T1000 (cell line): ENCODE data around the gene OAF.
"Not testable (repeated sequence)": the region's sequence is repeated elsewhere in the genome, so short reads cannot be mapped to it uniquely, and the experiment has no call there.

Experiments
- DNase-seq: peaks from one replicate; lab custom pipeline; 2025; ENCODE audit warnings: mixed read lengths; lab: John Stamatoyannopoulos, UW

OAF gene

DNA sequence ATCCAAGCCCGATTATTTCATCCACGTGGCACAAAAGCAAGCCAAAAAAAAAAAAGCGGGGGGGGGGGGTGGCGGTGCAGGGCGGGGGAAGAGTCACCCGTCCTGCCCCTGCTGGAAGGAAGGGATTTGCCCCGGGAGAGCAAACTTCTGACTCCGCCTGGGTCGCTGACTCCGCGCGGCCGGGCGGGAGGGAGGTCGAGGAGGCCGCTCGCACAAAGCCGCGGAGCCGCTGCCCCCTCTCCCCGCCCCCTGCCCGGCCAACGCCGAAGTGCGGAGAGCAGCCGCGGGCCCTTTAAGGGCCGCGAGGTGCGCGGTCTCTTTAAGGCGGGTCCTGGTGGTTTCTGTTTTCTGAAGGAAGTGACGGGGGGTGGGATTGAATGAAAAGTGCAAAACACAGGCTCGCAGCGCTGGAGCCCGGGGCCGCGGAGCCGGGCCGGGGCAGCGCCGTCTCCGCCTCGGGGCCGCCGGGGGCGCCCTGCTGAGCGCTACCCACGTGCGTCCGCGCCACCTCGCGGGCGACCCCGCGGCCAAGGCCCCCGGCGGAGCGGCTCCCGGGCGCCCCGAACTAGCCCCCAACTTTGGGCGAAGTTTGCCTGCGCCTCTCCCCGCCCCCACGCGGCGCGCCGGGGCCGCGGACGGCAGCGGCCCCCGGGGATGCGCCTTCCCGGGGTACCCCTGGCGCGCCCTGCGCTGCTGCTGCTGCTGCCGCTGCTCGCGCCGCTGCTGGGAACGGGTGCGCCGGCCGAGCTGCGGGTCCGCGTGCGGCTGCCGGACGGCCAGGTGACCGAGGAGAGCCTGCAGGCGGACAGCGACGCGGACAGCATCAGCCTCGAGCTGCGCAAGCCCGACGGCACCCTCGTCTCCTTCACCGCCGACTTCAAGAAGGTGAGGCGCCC is at the start of gene OAF:
Gene OAF, plus strand, starts transcription at position 407 of the 896 bp plus-strand sequence. Its CDS starts 248 bp downstream, at position 655.
- peak; percentile 26 for DNase-seq

DNA sequence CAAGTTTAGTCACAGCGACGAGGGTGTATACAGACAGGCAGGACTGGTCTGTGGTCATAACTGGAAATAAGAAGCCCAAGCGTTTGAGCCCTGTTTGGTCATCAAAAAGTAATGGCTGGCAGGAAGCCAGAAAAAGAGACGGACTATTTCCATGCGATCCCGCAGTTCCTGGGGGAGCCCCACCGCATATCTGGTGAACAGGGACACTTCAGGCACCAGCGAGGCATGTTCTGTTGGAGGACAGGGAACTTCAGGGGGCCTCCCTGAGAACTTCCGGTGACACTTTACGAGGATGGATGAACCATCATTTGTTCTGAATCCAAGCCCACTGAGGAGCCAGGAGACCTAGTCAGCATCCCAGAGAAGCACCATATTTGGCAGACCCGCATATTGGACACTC is 43.2 kb upstream of the OAF start:
- no peak for DNase-seq

DNA sequence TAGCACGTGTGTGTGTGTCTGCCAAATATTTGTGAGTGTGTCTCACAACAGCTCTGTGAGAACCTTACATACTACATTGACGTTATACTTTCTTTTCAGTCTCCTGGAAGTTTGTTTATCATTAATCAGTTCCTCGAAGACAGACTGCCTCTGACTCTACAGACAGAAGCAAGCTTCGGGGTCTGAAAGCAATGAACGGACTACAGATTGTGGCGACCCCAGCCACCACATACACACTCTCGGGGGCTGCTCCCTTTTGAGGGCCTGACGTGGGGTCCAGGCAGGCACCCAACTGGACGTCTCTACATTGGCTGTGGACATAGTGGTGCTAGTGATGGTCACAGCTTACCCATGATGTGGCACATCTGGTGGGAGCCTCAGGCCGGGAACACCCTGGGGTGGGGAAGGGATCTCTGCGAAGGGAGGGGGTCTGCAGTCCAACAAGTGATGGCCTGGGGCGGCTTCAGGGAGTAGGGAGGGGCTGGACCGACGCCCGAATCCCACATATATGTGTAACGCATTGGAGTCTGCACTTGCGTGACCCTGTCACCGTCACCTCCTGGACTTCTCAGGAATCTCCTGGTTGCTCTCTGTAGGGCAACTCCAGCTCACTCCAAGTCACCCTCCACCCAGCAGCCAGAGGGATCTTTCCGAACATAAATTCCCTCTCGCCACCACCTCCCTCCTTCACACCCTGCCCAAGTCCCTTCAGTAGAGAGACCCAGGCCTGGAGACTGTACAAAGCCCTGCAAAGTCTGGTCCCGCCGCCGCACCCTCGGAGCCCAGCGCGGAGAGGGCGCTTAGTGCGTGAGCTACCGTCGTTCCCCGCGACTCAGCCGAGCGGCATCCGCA is 42.5 kb upstream of the OAF start:
- no peak for DNase-seq

DNA sequence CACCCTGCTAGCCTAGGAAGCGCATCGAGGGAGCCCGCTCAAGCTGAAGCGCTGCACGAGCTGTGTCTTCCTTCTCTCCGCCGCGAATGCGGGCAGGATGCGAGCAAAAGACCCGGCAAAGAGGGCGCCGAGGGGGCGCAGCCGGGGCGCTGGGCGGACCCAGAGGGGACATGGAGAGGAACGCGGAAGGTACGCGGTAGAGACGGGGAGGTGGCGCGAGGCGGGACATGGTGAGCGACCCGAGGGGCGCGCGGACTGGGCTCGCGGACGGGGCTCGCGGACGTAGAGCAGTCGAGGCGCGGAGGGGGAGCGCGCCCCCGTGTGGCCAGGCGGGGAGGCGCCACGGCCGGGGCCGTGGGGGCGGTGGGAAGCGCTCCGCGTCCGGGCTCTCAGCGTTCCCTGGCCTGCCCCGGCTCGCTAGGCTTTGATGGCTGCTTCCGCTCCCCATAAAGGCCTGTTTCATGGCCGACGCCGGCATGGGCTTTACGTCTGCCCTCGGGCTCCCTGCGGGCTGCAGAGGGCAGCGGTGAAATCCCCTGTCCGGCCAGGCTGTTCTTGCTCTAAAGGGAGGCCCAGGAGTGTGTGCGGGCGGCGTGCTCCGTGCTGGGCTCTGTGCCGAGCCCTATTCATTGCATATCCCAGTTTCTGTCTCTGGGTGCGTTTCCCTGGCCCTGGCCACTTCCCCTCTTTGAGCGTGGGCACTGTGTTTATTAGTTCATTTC is 41.7 kb upstream of the OAF start:
- no peak for DNase-seq

DNA sequence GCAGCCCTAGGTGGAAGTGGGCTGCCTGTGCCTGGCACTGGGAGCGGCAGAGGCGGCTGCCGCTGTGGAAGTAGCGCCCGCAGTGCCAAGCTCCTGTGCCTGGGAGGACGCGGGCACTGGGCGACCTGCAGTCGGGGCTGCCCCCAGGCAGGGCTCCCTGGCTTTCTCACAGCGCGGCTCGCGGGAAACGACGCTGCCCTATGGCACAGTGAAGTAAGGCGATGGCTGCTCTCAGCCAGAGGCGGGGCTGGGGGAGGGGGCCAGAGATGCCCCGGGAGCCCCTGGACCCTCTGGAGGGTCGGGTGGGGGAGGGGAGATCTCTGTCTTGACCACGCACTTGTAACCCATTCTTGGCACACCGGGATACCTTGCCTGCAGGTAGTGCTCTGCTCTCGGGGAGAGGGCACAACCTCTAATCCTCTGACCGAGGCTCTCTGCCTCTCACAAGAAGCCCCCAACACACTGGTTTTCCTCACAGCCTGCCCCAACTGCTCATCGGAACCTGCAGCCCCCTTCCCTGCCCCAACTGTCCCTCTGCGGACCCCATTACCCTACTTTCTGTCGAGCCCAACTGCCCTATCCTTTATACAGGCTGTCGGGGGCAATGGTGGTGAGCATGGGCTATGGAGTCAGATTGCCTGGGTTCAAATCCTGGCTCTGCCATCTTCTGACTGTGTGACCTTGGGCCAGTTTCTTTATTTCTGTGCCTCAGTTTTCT is 40.7 kb upstream of the OAF start:
- no peak for DNase-seq

DNA sequence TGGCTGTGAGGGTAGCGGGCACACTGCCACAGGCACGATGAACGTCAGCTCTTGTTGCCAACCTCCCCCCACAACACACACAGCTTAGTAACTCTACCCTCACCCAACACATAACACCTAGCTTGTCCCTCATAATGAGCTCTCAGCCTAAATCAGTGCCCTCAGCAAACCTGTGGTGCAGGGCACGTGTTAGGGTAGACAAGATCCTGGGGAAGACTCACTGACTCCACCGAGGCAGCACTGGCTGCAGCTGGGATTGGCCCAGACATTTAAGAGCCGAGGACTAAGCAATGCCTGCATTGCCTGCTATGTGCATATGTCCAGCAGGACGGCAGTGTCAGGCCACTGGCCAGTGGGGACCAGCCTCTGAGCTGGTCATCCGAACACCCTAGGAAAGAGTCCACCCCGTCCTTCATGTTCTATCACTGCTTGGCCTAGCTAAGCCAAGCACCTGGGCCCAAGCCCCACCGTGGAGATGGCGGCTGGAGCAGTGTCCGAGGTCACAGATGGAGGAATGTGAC is 40.0 kb upstream of the OAF start:
- DNase-seq, result no peak

DNA sequence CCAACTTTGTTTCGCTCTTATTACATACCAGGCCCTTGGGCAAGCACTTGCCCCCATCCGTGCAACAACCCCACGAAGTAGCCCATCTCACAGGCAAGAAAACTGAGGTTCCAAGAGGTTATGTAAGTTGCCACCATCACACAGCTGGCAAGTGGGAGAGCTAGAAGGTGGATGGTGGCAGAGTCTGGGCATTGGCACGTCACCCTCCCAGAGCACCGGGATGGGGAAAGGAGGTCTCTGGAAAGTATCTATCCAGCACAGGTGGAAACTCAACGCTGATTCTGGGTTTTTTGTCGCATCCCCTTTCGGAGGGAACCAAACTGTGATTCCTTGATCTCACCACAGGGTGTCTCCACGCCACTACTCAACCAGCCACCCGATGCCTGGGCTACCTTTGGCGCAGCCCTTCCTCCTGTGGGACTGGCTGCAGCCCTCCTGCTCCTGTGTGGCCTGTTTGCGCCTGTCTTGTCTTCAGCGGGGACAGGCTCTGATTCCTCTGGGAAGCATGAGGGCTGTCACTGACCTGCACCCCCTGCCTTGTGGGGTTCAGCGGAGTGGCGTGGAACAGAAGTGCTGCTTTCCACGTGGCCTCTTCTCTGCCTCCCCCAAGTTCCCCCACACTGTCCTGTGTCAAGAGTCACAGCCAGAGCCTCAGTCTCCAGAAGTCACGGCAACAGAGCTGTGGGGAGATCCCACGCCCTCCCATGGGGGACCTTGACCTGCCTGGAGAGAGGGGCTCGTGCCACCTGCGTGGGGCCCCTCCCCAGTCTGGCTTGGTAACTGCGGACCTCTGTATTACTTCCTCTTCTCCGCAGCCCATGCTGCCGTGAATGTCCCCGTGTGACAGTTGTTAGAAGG is 38.5 kb upstream of the OAF start:
- no peak for DNase-seq

DNA sequence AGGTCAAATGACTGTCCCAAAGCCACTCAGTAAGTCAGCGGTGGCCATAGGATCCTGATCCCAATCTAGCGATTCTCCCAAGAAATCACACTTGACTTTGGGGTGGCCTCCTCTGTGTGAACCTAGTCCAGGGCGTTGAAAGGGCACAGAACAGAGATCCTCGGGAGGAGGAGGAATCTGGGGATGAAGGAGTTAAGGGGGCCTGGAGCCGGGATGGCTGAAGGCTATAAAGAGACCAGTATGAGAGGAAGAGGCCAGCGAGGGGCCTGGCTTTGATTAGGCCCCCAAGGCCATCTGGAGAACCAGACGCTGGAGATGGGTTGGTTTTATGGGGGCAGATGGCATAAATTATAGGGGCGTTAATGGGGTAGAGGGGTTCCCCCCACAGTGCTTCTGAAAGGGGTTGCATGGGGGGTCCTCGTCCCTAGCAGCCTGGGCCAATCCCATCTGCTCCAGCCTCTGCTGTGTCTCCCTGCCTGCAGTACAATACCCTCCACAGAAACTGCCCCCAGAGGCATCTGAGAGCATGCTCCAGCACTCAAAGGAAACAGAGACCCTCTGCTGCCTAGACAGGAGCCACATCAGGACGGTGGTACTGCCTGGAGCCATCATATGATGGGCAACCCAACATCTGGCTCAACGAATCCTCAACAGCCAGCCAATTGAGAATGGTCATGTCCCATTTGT is 37.7 kb upstream of the OAF start:
- no peak for DNase-seq

DNA sequence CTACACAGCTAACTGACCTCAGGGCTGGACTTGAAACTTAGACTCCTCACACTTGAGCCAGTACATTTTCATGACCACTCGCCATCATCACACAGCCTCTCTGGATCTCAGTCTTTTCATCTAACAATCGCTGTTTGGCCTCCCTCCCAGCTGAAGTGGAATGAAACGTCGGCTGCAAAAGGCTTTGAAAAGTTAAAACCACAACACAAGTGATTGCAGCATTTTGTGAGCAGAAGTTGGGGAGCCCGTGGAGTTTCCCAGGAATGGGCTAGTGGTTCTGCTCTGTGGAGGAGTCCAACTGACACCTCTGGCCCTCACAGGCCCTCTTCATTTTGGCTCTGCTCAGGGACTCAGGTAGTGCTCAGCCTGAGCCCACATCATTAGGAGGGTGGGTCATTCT is 37.0 kb upstream of the OAF start:
- no peak for DNase-seq

DNA sequence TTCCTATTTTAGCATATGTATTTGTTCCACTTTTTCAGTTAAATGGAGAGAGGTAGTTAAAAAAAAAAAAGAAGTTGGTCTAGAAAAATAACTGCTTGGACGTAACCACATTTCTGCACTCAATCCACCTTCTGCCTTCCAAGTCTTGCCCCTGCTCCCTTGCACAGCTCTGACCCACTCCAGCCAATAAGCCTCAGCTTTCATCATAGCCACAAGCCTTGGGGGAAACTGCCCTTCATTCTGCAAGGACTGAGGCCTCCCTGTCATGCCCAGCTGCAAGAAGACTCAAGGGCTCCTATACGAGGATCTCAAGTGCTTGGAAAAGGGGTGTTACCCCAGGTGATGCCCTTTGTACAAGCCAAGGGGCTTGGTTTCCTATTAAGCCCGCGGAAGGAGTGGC is 36.0 kb upstream of the OAF start:
- DNase-seq, result no peak

DNA sequence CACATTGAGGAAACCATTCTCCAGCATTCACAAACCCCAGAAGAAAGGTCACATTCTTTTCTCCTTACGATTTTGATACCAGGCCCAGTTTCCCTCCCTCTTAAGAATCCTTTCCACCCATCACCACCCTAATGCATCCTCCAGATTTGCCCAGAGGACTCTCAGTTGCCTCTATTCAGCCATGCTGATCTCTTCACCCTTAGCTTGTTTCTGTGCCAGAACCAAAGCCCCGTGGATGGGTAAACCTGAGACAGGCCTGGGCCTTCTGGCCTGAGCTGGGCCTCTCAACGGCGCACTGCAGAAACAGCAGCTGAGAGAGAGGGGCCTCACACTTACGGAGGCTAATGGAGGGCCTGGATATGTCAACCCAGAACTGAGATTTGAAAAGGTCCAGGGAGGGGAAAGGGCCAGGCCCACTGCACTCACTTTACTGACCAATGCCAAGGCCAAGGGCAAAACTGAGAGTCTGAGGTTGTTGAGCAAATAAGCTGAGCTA is 32.2 kb upstream of the OAF start:
- no peak for DNase-seq

DNA sequence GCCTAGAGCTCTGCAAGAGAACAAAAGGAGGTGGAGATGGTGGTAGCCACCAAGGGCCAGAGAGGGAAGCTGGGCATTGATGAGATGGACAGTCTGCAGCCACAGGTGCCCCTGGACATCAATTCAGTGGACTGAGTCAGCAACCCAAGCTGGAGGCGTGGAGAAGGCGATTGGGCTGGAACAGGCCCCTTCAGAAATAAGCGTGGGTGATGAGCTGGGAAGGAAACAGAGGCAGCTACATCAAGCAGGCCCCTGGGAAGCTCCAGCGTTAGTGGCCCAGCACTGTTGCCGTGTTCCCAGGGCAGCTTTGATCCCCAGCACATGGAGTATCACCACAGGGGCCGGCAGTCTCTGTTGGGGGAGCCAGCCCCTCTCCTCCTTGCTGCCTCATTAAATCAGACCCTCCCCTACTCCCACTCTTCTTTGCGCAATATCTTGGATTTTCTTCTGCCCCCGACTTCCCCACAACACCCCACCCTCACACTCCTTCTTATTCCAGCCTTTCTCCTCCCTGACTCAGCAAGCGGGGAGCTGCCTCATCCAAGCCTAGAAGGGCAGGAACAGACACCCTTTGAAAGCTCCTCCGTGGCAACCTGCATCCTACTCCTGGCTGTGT is 31.7 kb upstream of the OAF start:
- DNase-seq, result no peak

DNA sequence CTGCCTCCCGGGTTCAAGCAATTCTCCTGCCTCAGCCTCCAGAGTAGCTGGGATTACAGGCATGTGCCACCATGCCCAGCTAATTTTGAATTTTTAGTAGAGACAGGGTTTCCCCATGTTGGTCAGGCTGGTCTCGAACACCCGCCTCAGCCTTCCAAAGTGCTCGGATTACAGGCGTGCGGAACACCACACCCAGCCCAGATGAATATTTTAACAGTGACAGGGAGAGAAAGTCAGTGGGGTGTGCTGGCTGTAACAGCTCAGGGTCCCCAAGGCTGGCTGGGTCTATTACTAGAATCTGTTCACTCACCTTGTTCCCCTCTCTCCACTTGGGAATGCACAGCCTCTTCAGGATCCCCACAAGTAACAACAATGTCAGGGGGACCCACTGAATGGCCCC is 30.8 kb upstream of the OAF start:
- not testable (repeated sequence) for DNase-seq

DNA sequence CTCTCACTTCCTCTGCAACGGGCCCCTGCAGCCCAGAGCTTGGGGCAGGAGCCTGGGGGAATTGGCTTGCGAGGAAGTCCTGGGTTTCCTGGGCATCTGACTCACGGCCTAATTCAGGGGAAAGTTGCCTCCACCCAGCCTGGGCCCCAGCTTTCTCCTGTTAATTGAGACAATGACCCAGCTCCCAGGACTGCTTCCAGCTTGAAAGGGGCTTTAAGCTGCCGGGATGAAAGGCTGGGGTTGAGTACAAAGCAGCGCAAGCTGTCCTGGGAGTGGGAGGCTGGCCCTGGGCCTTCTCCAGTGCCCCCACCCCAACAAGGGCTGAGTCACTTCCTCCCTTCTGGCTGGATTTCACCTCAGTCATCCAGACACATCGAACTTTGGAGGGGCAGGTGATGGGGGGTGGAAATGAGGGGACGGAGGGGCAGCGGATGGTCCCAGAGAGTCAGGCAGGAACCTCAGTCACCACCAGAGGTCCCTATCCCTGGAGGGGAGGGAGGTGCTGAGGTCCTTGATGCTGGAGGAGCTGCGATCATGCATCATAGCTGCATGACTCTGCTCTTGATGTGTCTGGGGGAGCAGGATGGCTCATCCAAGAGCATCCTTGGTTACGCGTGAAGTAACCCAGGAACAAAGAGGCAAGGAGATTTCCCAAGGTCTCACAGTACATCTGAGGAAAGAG is 30.1 kb upstream of the OAF start:
- DNase-seq, result no peak

DNA sequence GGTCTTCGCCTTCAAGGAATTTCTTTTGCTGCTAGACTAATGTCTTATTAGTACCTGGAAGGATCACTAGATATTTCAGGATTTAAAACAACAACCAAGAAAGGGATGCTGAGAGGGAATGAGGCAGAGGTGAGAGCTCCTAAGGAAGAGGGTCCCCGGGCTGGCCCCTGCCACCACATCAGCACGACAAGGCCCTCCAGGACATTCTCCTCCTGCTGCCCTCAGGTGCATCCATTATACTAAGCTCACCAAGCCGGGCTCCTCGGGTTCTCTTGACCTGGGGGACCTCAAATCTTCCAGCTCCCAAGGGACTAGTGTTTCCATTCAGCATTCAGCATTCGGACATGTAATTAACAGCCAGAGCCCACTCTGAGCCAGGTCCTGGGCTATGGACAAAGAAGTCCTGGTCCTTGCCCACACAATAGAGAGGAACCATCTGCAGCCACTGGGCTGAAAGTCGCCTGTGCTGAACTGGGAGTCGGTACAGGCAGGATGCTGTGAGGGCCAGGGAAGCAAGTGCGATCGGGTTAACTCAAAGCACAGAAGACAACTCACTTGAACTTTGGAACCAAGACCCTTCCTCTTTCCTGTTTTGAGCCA is 29.4 kb upstream of the OAF start:
- DNase-seq, result no peak

DNA sequence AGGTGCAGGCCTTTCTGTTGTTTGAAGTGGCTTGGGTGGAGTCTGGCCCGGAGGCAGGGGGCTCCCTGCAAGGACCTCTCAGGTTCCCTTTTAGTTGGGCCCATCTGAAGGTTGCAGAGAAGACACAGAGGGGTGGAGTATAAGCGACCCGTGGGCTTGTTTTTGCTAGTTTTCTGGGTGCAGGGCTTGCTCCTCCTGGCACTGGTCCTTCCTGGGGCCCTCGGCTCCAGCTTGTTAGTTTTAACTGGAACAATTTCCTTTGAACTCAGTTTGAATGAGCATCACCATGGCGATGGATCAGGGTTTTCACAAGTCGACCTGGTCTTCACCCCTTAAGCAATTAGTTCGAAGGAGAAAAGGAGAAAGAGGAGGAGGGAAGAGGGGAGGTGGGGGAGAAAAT is 28.5 kb upstream of the OAF start:
- no peak for DNase-seq

DNA sequence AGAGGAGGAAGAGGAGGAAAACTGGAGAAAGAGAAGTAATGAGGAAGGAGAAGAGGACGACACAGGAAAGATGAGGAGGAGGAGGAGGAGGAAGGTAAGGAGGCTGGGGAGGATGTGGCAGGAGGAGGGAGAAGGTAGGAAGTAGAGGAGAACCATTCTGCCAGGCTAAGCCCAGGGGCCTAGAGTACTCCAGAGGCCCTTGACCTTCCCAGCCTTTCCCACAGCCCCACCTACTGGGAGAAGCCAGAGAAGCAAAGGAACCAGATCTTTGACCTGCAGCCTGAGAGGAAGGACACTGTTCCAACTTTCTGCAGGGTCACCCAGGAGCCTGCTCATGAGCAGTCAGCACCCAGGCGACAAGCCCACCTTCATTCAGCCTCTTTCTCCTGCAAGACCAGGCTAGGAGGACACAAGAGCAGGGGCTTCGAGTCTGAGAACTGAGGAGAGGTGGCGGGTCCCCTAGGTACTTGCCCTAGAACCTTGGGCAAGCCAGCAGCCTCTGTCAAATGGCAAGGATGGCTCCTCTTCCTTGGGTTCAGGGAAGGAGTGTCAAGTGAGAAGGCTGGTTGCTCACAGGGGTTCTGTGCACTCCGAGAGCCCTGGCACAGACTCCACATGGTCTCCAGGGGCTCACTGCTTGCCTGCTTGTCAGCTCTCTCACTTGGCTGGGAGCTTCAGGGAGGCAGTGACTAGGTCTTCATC is 27.9 kb upstream of the OAF start:
- no peak for DNase-seq

DNA sequence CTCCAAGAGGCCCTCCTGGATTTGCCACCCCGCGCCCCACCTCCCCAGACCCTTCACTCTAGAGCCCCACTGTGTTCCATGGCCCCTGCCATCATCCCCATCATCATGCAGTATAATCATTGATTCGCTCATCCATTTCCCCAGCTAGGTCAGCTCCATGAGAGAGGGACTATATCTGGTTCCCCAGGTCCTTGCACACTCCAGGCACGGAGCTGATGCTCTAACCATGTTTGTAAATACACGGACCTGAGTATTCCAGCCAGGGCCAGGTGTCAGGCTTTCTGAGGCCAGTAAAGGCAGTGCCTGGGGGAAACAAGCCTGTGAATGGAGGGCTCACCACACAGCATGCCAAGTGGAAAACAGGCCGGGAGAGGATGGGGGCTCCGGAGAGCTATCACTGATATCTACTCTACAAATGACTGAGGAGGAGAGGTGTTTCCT is 27.1 kb upstream of the OAF start:
- DNase-seq, result no peak
